Uterus (tissue), 2 donors: ENCODE results near the gene FPR3.

Experiments used
- CTCF ChIP-seq, 4 experiments: fragments of 200-600 bp in 2 of 4; fragments of 450-650 bp in 2 of 4; sonication (generic) in 2 of 4; IDR thresholded peaks; one replicate each; pipeline ENCODE4 v1.5.1; 2016 to 2019; ENCODE audit warnings: antibody characterized with exemption in 4 of 4, mild to moderate bottlenecking in 2 of 4, moderate library complexity in 1 of 4
- POLR2A ChIP-seq, 2 donors: fragments of 450-650 bp; IDR thresholded peaks; one replicate each; pipeline ENCODE4 v1.6.1; 2016; ENCODE audit warnings: antibody characterized with exemption in 2 of 2, mild to moderate bottlenecking in 1 of 2, moderate library complexity in 1 of 2

GRCh38 chr19:51822325-51822724, 27.4 kb downstream of the FPR3 start:
- TF ChIP-seq CTCF (IDR thresholded peaks at IDR 0.05) (no peak), POLR2A (IDR thresholded peaks at IDR 0.05) (no peak)
